GM08714 (cell line): ENCODE data around the gene KCNK16.
"Not testable (repeated sequence)": the region's sequence is repeated elsewhere in the genome, so short reads cannot be mapped to it uniquely, and the experiment has no call there.

Source experiments
- H3K4me3 ChIP-seq: fragments of 200-500 bp; sonication (Bioruptor generic); 2 replicates; pipeline ENCODE4 v1.5.1; 2014; ENCODE audit warnings: mild to moderate bottlenecking, low read length, inconsistent platforms
- ZNF274 ChIP-seq: IDR thresholded peaks from 2 replicates; pipeline ENCODE4 v1.6.1; 2012; ENCODE audit warnings: mild to moderate bottlenecking, low read depth, low read length

Gene KCNK16

GRCh38 chr6:39289490-39289889, 33.0 kb downstream of the KCNK16 start:
- TF ChIP-seq ZNF274: no peak
- no peak overlapping the region for H3K4me3 ChIP-seq

GRCh38 chr6:39287601-39288000, 34.9 kb downstream of the KCNK16 start:
- no peak overlapping the region for H3K4me3 ChIP-seq
- no peak for TF ChIP-seq ZNF274

- not testable (repeated sequence) for H3K4me3 ChIP-seq
Observed at GRCh38 chr6:39286596-39286995, 35.9 kb downstream of the KCNK16 start.

- no peak for TF ChIP-seq ZNF274
Observed at GRCh38 chr6:39282774-39283173, 39.7 kb downstream of the KCNK16 start.

GRCh38 chr6:39281312-39281980, 41.1 kb downstream of the KCNK16 start:
- TF ChIP-seq ZNF274: no peak
- no peak overlapping the region for H3K4me3 ChIP-seq

More at GRCh38 chr6:39282774-39283173, 39.7 kb downstream of the KCNK16 start:
- H3K4me3 ChIP-seq: no peak overlapping the region

- TF ChIP-seq ZNF274: no peak
Observed at GRCh38 chr6:39280247-39280731, 42.2 kb downstream of the KCNK16 start.

GRCh38 chr6:39279539-39279938, 43.0 kb downstream of the KCNK16 start:
- H3K4me3 ChIP-seq: no peak overlapping the region
- TF ChIP-seq ZNF274: no peak

More at GRCh38 chr6:39280247-39280731, 42.2 kb downstream of the KCNK16 start:
- no peak overlapping the region for H3K4me3 ChIP-seq

GRCh38 chr6:39276379-39276995, 46.0 kb downstream of the KCNK16 start:
- no peak overlapping the region for H3K4me3 ChIP-seq
- no peak for TF ChIP-seq ZNF274

GRCh38 chr6:39274903-39275302, 47.6 kb downstream of the KCNK16 start:
- no peak for TF ChIP-seq ZNF274
- H3K4me3 ChIP-seq: no peak overlapping the region

- TF ChIP-seq ZNF274: no peak
- no peak overlapping the region for H3K4me3 ChIP-seq
Observed at GRCh38 chr6:39274471-39274870, 48.0 kb downstream of the KCNK16 start.

- H3K4me3 ChIP-seq: no peak overlapping the region
- no peak for TF ChIP-seq ZNF274
Observed at GRCh38 chr6:39273406-39273821, 49.1 kb downstream of the KCNK16 start.

GRCh38 chr6:39269961-39270360, 52.5 kb downstream of the KCNK16 start:
- no peak for TF ChIP-seq ZNF274
- H3K4me3 ChIP-seq: no peak overlapping the region

- no peak overlapping the region for H3K4me3 ChIP-seq
- no peak for TF ChIP-seq ZNF274
Observed at GRCh38 chr6:39268721-39269120, 53.8 kb downstream of the KCNK16 start.

- H3K4me3 ChIP-seq: no peak overlapping the region
- TF ChIP-seq ZNF274: no peak
Observed at GRCh38 chr6:39268171-39268570, 54.3 kb downstream of the KCNK16 start.

GRCh38 chr6:39266782-39267355, 55.6 kb downstream of the KCNK16 start:
- TF ChIP-seq ZNF274: no peak
- no peak overlapping the region for H3K4me3 ChIP-seq
